GM19438 (cell line): ENCODE measurements around the gene PDZD7.

ENCODE experiments used
- ATAC-seq: cut with Tn5 transposase; IDR thresholded peaks from one replicate; pipeline ENCODE4 v1.9.1; 2021; ENCODE audit warnings: low read depth; ENCODE audit not compliant: unreplicated experiment

PDZD7 gene

GRCh38 chr10:101061624-101062231 lies 30.8 kb upstream of the PDZD7 start, which contains the start of gene KAZALD1:
Gene KAZALD1 (plus strand): TSS chr10:101061989. CDS start chr10:101062593, 604 bp downstream.
- ATAC-seq: no peak

DNA sequence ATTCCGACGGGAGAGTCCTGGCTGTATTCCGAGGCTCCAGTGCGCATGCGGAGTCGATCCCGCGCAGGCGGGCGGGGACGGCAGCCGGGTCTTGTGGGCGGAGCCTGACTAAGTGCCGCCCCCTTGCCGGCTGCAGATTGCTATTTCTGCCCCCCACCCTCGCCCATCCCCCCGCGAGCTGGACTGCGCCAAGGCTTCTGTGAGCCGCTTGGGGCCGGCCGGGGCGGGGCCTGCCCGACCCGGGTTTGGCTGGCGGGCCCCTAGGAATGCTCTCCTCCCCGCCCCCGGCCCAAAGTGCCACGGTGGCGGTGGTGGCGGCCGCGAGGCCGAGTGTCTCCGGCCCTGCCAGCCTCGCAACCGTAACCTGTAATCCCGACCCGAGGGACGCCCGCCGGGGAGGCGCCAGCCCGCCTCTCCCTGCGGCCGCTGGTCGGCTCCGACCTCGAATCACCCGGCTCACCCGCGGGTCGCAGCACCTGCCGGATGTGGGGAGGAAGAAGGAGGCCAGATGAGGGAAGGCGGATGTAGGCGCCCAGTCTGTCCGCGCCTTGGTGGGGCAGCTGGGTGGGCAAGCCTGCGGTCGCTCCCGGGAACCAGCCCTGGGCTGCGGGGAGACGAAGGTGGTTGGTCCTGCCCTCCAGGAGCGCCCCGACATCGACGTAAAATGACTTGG lies 30.2 kb upstream of the PDZD7 start:
- peak; percentile 59 for ATAC-seq

DNA sequence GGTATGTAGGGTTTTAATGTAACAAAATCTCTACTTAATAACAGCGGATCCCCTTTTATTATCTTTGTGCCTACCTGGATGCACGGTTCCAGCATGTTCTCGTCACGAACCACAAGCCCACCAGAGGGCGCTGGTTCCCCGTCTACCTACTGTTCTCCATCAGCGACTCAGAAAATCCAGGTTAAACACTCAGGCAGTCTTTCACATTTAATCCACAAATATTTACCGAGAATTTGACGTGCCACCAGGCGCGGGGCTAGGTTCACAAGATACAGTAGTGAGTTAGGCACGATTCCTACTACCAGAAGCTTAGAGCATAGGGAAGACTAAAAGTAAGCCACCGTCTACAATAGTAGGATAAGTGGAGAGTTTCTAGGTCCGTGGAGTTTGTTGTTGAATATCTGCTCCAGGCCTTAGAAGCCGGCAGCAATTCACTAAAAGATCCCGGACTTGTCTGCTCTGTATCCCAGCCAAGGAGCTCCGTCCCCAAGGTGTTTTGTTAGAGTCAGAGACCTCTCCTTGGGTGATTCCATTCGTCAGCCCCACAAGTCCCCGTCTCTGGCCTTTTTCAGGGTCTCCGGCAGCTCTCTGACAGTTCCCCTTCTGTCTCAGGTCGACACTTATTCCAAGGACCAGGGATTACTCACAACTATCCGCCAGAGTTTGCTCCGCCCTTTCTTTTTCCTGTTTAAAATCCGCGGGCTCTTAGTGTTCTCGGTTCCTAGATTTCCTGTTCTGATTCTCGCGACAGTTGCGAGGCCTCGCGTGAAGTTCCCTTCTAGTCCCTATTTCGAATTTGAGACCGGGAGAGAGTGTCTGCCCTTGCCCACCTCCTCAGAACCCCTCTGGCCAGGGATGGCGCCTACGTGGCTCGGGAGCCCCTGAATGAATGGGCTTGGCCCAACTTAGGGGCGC lies 29.4 kb upstream of the PDZD7 start:
- peak; percentile 46 for ATAC-seq

- no peak for ATAC-seq
Measured at GRCh38 chr10:101056365-101057151, 25.6 kb upstream of the PDZD7 start.

DNA sequence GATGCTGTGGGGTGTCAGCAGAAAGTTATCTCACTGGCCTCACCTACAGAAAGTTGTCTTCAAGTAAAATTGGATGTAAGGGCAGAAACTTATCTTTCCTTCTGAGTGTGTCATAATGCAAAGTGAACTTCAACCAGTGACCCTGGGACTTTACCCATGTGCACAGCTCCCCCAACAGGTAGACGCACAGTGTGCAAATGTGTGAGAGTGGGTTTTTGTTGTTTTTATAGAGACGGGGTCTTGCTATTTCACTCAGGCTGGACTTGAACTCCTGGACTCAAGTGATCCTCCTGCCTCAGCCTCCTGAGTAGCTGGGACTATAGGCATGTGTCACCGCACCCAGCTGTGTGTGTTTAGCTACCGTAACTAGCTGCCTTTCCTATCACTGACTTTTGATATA lies 24.5 kb upstream of the PDZD7 start:
- no peak for ATAC-seq

DNA sequence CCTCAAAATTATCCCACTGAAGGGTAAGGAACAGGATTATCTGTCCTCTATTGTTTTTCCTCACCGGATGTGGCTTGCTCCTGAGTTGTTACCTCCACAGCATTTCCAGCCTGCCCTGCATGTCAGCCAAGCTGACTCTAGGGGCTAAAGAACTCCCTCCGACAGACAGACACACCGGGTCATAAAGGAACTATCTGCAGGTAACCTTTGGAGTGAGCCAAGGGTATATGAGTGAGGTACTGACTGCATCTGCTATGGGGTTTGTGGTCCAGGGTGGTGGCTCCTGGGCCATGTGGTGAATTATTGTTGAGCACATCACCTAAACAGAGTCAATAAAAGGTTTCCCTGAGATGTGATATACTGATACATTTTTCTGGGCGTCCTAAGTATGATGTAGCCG lies 23.9 kb upstream of the PDZD7 start:
- ATAC-seq: no peak

DNA sequence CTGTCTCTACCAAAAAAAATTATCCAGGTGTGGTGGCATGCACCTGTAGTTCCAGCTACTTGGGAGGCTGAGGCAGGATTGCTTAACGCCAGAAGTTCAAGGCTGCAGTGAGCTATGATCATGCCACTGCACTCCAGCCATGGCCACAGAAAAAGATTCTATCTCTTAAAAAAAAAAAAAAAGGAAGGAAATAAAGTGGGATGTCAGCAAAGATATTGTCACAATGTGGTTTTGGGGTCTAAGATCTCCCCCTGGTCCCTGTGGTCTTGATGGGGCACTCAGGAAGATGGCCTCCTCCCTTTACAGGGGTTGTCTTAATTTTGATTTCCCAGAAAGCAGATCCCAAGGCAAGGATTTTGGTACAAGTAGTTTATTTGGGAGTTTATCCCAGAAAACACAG lies 23.4 kb upstream of the PDZD7 start:
- no peak for ATAC-seq

GRCh38 chr10:101053516-101053915 lies 22.6 kb upstream of the PDZD7 start:
- ATAC-seq: no peak

DNA sequence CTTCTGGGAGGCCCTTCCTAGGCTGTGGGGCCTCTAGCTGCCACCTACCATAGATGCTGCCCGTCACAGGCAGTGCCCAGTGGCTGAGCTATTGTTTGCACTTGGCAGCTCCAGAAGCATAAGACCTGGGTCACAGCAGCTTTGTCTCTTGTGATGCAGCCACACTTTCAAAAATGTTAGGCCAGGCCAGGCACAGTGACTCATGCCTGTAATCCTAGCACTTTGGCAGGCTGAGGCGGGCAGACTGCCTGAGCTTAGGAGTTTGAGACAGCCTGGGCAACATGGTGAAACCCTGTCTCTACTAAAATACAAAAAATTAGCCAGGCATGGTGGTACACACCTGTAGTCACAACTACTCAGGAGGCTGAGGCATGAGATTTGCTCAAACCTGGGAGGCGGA lies 21.4 kb upstream of the PDZD7 start:
- ATAC-seq: no peak

DNA sequence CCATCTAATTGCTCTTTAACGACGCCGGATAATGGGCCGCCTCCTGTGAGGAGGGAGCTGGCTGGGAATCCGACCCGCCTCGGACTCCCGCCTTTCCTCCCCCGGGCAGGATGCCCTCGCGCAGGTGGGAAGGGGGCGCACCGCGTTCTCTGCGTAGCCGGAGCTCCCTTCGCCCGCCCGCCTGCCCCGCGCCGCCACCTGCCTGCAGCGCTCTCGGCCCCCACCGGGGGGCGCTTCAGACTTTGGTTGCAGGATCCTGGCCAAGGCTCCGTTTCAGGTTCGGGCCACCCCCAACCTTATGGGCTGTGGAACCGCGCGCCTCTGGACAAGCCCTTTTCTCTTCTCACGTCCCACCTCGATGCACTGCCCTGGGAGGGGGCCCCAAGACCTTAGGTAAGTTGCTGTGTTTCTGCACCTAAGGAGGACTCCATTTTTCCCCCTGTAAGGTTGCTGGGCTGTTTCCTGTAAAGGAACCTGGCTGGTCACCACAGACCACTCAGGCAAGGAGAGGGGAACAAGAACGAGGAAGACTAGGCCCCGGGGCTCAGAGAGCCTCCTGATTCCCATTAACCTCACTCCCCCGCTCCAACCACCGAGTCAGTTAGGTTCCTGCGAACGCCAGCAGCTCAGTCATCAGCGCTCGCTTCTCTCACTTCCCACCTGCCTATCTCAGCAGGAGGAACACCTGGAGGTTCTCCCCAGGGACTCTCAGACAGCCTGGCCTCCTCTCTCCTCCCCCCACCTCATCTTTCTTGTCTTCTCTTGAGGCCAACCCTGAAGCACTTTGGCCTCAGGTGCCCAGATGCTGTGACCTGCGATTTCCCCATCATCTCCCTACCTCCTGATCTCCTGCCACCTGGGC lies 19.5 kb upstream of the PDZD7 start:
- ATAC-seq: peak; percentile 71

- no peak for ATAC-seq
Measured at GRCh38 chr10:101047961-101048892, 17.3 kb upstream of the PDZD7 start.

- no peak for ATAC-seq
Measured at GRCh38 chr10:101047268-101047667, 16.3 kb upstream of the PDZD7 start.

DNA sequence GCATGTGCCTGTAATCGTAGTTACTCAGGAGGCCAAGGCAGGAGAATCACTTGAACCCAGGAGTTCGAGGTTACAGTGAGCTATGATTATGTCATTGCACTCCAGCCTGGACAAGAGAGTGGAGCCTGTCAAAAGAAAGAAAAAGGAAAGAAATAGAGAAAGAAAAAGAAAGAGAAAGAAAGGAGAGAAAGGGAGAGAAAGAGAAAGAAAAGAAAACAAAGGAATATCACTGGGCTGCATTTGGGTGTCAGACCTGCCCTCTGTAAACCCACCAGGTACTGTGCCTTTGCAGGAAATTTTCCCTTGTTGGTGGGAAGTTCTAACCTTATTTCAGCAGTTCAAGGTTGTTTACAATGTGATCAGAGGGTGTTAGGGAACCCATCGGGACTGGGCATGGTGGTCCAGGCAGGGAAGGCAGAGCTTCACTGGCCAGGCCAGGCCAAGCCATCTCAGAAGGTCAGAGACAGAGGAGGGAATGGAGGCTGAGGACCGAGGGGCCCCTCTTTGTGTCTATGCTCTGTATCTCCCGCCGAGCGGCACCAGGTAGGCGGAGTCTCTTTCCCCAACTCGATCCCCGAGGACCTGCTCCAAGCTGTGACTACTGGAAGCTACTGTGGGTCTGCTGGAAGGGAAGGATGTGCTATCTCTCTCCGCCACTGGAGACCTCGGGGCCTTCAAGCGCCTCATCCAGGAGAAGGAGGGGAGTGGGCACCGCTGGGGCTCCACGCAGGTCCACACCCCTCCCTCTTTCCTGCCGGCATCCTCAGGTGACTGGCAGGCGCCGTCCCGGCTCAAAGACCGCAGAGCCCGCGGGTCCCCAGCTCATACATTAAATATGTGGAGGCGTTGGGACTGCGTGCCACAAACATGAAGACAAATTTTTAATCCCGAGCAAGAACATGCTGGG lies 15.7 kb upstream of the PDZD7 start:
- ATAC-seq: no peak

GRCh38 chr10:101044117-101044516 lies 13.2 kb upstream of the PDZD7 start:
- ATAC-seq: no peak

DNA sequence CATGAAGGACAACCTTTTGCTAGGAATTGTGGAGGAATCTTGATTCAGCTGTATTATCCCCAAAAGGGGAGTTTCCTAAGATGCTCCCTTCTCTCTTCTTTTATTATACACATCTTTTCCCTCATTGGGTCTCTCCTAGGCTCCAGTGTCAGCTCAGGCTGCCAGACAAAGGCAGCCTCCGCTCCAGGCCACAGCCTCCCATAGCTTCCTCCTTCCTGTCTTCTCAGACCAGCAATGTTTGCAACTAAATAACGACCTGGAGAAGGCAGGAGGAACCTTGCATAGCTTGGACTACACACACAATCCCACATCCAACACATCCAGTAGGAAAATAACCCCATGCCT lies 12.4 kb upstream of the PDZD7 start:
- no peak for ATAC-seq

DNA sequence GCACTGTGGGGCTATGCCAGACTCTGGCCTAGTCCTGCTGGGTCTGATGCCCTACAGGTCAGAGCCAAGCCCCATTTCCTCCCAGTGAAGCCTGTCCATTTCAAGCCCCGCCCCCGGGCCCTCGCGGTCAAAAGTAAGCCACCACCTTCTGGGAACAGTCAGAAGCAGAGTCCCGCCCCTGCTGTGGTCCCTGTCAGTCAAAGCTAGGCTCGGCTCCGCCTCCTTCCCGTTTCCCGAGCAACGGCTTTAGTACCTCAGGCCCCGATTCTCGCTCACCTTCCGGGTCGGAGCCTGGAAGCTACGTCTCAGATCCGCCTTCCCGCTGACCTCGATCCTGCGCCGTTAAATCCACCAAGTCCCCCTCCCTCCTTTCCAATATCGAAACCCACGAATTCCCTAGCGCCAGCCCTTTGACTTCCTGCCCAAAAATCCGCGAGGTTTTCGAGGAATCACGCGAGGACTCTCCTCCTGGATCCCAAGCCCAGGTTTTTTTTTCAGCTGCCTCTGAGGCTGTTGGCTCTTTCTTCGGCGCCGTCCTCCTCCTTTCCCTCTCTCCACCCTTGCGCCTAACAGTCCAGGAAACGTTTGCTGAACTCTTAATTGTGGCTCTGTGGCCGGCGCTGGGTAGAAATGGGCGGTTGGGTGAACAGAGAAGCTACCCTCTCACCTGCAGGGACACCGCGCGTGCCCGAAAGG lies 11.9 kb upstream of the PDZD7 start:
- peak; percentile 95 for ATAC-seq

DNA sequence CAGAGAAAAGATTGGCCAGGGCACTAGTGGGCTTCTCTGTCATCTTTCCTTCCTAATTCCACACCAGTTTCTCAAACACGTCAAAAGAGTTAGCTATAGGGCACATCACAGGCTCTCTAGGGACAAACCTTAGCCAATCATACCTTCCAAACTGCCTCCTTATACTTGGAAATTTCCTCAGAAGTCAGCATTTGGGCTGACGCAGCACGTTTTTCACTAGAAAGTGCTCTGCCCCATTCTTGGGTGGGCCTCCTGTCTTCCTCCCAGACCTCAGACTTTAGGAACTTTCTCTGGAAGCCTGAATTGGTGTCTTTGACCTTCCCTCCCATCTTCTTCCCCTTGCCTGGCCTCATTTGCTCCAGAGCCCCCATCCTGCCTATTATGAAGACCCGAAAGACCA lies 11.2 kb upstream of the PDZD7 start:
- no peak for ATAC-seq
